Skin epidermis (tissue), 12 donors: Measurements from ENCODE around the gene SMIM27.
A peak's percentile ranks its signal among the peaks of the same experiment; 100 is the strongest.
"Not testable (repeated sequence)": the region's sequence is repeated elsewhere in the genome, so short reads cannot be mapped to it uniquely, and the experiment has no call there.

ENCODE experiments used
- H3K27ac ChIP-seq, 21 experiments: fragments of 200-600 bp; sonication (generic) in 11 of 21; one replicate each; pipeline ENCODE4 v1.5.0; 2020; ENCODE audit warnings: mild to moderate bottlenecking in 3 of 21, inconsistent platforms in 2 of 21, moderate library complexity in 2 of 21
- H3K4me3 ChIP-seq, 7 experiments: fragments of 200-600 bp; sonication (generic) in 2 of 7; one replicate each; pipeline ENCODE4 v1.5.0; 2020; ENCODE audit warnings: inconsistent platforms in 2 of 7, mild to moderate bottlenecking in 2 of 7, moderate library complexity in 1 of 7

The SMIM27 gene, protein sequence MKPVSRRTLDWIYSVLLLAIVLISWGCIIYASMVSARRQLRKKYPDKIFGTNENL

GRCh38 chr9:32552172-32552872 is at the start of gene SMIM27, which contains the start of gene TOPORS:
Gene SMIM27, plus strand, starts transcription at chr9:32552327. Its CDS starts 108 bp downstream, at chr9:32552435.
Gene TOPORS, minus strand, starts transcription at chr9:32552586. Its CDS starts 150 bp downstream, at chr9:32552436.
- Histone ChIP-seq H3K4me3 (peak within 1 kb of the TSS; percentile 52 to 80 (median 76)), H3K27ac (peak within 1 kb of the TSS; percentile 76 to 99 (median 96))

- Histone ChIP-seq H3K27ac (no peak overlapping the region), H3K4me3 (no peak overlapping the region)
These were observed 49.7 kb upstream of the SMIM27 start for GRCh38 chr9:32502464-32502863.

GRCh38 chr9:32503008-32503407 is 49.1 kb upstream of the SMIM27 start:
- Histone ChIP-seq H3K27ac (no peak overlapping the region), H3K4me3 (no peak overlapping the region)

GRCh38 chr9:32508728-32509127 is 43.4 kb upstream of the SMIM27 start:
- no peak overlapping the region for H3K27ac ChIP-seq
- no peak overlapping the region for H3K4me3 ChIP-seq

- H3K27ac ChIP-seq, result peak overlapping the region in 6 of 21 experiments; percentile 4 to 82 (median 40)
These were observed 35.9 kb upstream of the SMIM27 start for GRCh38 chr9:32516241-32516640.

DNA sequence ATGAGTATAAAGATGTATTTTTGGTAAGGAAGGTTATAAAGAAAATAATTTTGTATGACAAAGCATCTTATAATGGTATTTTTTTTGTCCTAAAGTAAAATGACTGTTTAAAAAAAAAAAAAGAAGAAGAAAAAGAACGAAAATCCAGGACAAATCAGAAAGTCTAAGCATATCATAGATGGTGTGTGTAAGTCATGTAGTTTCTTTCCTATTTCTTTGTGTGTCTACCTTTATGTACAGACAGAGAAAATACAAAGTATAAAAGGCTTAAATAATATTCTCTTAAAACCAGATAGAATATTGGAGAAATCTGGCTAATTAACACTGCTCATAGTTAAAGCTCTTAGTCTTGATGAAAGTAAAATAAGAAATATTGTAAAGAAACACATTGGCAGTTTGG is 33.9 kb upstream of the SMIM27 start:
- no peak overlapping the region for H3K27ac ChIP-seq
- no peak overlapping the region for H3K4me3 ChIP-seq

More at GRCh38 chr9:32516241-32516640, 35.9 kb upstream of the SMIM27 start:
- H3K4me3 ChIP-seq, result no peak overlapping the region

DNA sequence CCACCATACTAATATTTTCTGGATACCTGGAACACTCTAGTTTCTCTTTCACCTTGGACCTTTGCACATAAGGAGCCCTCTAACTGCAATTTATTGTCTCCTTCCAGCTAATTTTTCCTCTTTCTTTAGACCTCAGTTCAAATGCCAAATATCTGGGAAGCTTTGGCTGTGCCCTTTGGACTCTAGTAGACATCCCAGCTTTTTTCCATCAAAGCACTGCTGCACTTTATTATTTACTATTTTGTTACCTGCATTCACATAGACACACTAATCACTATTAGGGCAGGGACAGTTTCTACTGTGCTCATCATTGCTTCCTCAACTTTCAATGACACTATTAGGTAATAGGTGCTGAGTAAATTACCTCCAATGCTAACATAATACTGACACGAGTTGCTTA is 28.2 kb upstream of the SMIM27 start:
- no peak overlapping the region for H3K4me3 ChIP-seq
- no peak overlapping the region for H3K27ac ChIP-seq

- H3K27ac ChIP-seq, result peak overlapping the region in 10 of 21 experiments; percentile 80 to 95 (median 89)
- H3K4me3 ChIP-seq, result peak overlapping the region; percentile 51 to 79 (median 62)
These were observed 27.6 kb upstream of the SMIM27 start for GRCh38 chr9:32524558-32524891.

GRCh38 chr9:32524892-32525708 is 27.0 kb upstream of the SMIM27 start:
- Histone ChIP-seq H3K27ac (peak overlapping the region in 20 of 21 experiments; percentile 26 to 95 (median 86)), H3K4me3 (peak overlapping the region; percentile 51 to 79 (median 62))

- Histone ChIP-seq H3K4me3 (peak overlapping the region; percentile 51 to 79 (median 62)), H3K27ac (peak overlapping the region; percentile 26 to 95 (median 86))
These were observed 26.5 kb upstream of the SMIM27 start for GRCh38 chr9:32525709-32526030.

- peak within 1 kb of the TSS; percentile 51 to 79 (median 62) for H3K4me3 ChIP-seq
- peak within 1 kb of the TSS; percentile 26 to 95 (median 86) for H3K27ac ChIP-seq
These were observed 26.0 kb upstream of the SMIM27 start, which contains the start of gene RIGI for GRCh38 chr9:32526041-32526706. Gene RIGI, minus strand, starts transcription at chr9:32526196. Its CDS starts 30 bp downstream, at chr9:32526166.

DNA sequence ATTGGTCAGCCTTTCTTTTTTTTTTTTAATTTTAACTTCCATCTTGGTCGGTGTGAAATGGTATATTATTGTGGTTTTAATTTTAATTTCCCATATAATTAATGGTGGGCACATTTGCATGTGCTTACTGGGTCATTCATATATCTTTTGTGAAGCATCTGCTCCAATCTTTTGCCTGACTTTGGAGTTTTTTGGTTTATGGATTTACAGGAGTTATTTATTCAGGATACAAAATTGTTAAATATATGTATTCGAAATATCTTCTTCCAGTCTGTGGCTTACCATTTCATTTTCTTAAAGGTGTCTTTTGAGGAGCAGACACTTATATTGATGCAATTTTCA is 25.4 kb upstream of the SMIM27 start:
- Histone ChIP-seq H3K27ac (peak overlapping the region in 20 of 21 experiments; percentile 75 to 95 (median 86)), H3K4me3 (peak overlapping the region; percentile 51 to 79 (median 62))

DNA sequence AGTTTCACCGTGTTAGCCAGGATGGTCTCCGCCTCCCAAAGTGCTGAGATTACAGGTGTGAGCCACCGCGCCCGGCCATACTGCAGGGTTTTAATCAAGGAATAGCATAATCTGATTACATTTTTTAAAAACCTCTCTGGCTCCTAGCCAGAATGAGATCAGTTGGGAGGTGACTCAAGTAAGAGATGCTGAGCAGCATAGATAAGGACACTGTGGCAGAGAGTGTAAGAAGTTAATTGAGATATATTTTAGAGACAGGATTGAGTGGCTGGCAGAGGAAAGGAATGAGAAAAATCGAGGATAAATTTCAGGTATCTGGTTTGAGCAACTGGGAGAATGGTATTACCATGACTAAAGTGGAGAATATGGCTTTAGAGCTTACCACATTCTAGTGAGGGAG is 18.8 kb upstream of the SMIM27 start:
- Histone ChIP-seq H3K27ac (no peak overlapping the region), H3K4me3 (no peak overlapping the region)

DNA sequence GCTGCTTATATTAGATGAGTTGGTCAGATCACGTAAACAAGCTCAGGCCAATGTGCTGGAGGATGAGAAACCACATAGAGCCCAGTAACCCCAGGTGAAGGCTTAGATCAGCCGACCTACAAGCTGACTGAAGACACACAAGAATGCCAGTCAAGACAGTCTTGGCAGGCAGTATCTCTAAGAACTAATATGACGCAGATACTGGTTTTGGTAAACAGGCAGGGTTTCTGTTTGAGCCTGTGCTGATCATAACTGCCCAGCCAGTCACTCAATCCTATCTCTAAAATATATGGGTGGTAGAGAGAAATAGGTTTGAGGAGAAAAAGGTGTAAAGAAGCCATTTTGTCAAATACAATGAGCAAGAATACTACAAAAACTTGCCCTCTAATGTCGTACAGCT is 18.3 kb upstream of the SMIM27 start:
- no peak overlapping the region for H3K27ac ChIP-seq

GRCh38 chr9:32543047-32543446 is 9.1 kb upstream of the SMIM27 start:
- no peak overlapping the region for H3K4me3 ChIP-seq
- no peak overlapping the region for H3K27ac ChIP-seq

More for the DNA sequence above, 18.3 kb upstream of the SMIM27 start:
- H3K4me3 ChIP-seq, result no peak overlapping the region

DNA sequence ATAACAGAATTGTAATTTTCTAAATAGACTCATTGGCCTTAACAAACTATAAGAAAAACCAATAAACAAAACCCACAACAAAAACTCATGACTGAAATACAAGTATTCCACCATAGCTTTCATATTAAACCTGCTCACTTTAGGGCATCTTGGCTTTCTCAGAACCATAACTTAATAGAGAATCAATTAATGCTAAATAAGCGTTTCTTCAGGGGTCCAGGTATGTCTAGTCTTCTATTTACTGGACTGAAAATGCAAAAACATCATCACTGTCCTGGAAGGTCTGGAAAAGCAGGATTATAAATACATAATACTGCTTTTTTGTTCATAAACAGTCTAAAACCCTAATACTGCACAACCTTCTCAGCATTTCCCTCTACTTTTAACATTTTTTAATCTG is 6.2 kb upstream of the SMIM27 start:
- no peak overlapping the region for H3K27ac ChIP-seq
- no peak overlapping the region for H3K4me3 ChIP-seq

DNA sequence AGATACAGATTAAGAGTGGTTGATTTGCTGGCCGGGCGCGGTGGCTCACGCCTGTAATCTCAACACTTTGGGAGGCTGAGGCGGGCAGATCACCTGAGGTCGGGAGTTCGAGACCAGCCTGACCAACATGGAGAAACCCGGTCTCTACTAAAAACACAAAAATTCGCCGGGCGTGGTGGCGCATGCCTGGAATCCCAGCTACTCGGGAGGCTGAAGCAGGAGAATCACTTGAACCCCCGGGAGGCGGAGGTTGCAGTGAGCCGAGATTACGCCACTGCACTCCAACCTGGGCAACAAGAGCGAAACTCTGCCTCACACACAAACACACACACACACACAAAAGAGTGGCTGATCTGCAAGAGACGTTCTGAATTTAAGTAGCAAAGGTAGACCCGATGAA is 3.9 kb upstream of the SMIM27 start:
- H3K4me3 ChIP-seq, H3K27ac ChIP-seq: not testable (repeated sequence)

DNA sequence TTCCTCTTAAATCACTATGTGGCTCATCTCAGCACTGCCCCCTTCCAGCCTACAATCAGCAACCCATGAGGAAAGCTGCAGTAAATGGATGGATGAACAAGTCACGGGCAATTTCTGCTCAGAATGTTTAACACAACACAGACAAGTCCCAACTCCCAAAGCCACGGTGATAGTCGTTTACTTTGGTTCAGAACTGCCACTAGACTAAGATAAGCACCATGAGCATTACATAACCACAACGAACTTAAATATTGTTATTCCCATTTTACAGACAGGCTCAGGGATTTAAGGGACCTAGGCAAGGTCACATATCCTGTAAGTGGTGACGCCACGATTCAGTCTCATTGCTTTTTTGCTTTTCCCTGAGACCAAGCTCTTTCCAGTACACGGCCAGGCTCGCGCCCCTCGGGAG is 2.0 kb upstream of the SMIM27 start:
- Histone ChIP-seq H3K27ac (peak overlapping the region in 20 of 21 experiments; percentile 70 to 99 (median 96)), H3K4me3 (peak overlapping the region; percentile 52 to 80 (median 76))

DNA sequence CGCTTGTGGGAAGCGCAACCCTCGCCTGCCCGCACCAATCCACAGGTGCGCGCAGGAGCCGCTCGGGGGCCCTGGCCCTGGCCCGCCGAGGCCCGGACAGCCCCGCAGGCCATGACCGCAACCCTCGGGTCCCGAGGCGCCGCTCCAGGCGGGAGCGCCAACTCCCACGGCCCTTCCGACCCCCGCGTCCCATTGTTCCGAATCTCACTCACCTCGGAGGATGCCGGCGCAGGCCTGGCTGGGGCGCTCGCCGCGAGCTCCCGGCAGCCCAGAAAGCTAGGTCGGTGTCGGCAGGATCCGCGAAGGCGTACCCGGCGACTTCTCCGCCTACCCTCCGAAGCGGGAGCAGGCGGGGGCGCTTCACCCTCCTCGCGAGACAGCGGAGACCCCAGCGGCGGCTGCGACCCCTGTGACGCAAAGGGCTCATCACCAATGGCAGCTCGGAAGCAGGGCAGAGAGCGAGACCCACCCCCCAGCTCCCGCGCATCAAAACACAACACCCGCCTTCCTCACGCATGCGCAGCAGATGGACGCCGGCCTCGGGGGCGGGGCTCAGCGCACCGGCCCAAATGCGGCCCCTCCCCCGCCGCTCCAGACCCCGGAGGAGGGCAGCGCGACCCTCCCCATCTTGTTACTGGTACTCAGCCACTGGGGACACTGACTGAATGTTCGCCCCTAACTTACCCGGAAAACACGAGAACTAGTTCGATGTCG is 1.4 kb upstream of the SMIM27 start:
- Histone ChIP-seq H3K4me3 (peak overlapping the region; percentile 52 to 80 (median 76)), H3K27ac (peak overlapping the region; percentile 1 to 99 (median 96))
